GM12878 (cell line): ENCODE measurements around the gene FABP6. TPM values are rescaled to one million over a fixed set of nuclear protein-coding genes. Genes with fewer than 3 reads are reported as not detected.

Source experiments
- ATAC-seq: fragments of 200-7000 bp; cut with Tn5 transposase; 3 replicates; pipeline ENCODE4 v1.9.1; 2020; ENCODE audit warnings: mild to moderate bottlenecking, moderate library complexity
- BruUV-seq: library from RNA; stranded (reverse); fragments of 400-500 nt; replicated peaks from 2 replicates; lab custom pipeline; 2021; lab: Mats Ljungman, UMichigan
- CTCF ChIA-PET: fragments of 300-600 bp; sonication (Branson Sonifier 250); formaldehyde crosslinking; extraction: SDS; loops from one replicate; lab custom pipeline; 2021; ENCODE audit warnings: inconsistent platforms; lab: Yijun Ruan, JAX
- POLR2A ChIA-PET: fragments of 350-600 bp; formaldehyde crosslinking; extraction: SDS; loops from one replicate; lab custom pipeline; 2021; ENCODE audit warnings: inconsistent platforms; lab: Charles Lee
- RAD21 ChIA-PET: fragments of 300-600 bp; sonication (Branson Sonifier 250); formaldehyde crosslinking; loops from one replicate; lab custom pipeline; 2023; ENCODE audit warnings: antibody characterized with exemption; ENCODE audit not compliant: unreplicated experiment; lab: Charles Lee
- SMC1A ChIA-PET: fragments of 300-600 bp; sonication (Branson Sonifier 250); formaldehyde crosslinking; loops from one replicate; lab custom pipeline; 2023; ENCODE audit not compliant: unreplicated experiment, uncharacterized antibody; lab: Charles Lee
- DNase-seq: peaks from one replicate; pipeline ENCODE4 v3.0.0-alpha.2; 2011; ENCODE audit warnings: low read depth, low spot score
- FAIRE-seq: peaks from 3 replicates; lab custom pipeline; 2011; peaks lifted over from hg19 to GRCh38; lab: Jason Lieb, UNC
- H2AFZ ChIP-seq: 2 replicates; pipeline ENCODE4 v1.6.0; 2011; ENCODE audit warnings: low read depth, low read length, control low read depth; ENCODE audit not compliant: control insufficient read depth
- H3K27ac ChIP-seq: 2 replicates; pipeline ENCODE4 v1.5.1; 2011; ENCODE audit warnings: control low read depth; ENCODE audit not compliant: control insufficient read depth, insufficient read depth
- H3K27me3 ChIP-seq, 2 experiments: replicated peaks in 1 of 2; 2 replicates each; pipeline versions ENCODE4 v1.6.0 to v1.6.1; 2011; ENCODE audit warnings: low read length in 1 of 2; ENCODE audit not compliant: control insufficient read depth in 2 of 2, insufficient read depth in 2 of 2
- H3K36me3 ChIP-seq, 2 experiments: 2 replicates each; pipeline ENCODE4 v1.5.1; 2011; ENCODE audit warnings: low read length in 1 of 2; ENCODE audit not compliant: control insufficient read depth in 2 of 2, insufficient read depth in 2 of 2
- H3K4me1 ChIP-seq: 2 replicates; pipeline ENCODE4 v1.6.1; 2011; ENCODE audit warnings: mild to moderate bottlenecking, low read length, moderate library complexity, mixed read lengths; ENCODE audit not compliant: control insufficient read depth, insufficient read depth
- H3K4me2 ChIP-seq: 2 replicates; pipeline ENCODE4 v1.6.0; 2011; ENCODE audit warnings: control low read depth; ENCODE audit not compliant: control insufficient read depth, insufficient read depth
- H3K4me3 ChIP-seq: fragments of 200-600 bp; sonication (generic); 2 replicates; pipeline ENCODE4 v1.5.1; 2016
- H3K79me2 ChIP-seq: 2 replicates; pipeline ENCODE4 v1.6.0; 2011; ENCODE audit warnings: low read length; ENCODE audit not compliant: control insufficient read depth, insufficient read depth
- H3K9ac ChIP-seq: 2 replicates; pipeline ENCODE4 v1.8.0; 2011; ENCODE audit warnings: low read length, control low read depth, mixed read lengths; ENCODE audit not compliant: control insufficient read depth, insufficient read depth
- H3K9me3 ChIP-seq: replicated peaks from 3 replicates; pipeline ENCODE4 v1.5.1; 2011; ENCODE audit warnings: mild to moderate bottlenecking, low read length; ENCODE audit not compliant: control insufficient read depth, insufficient read depth
- H4K20me1 ChIP-seq: 2 replicates; pipeline ENCODE4 v1.6.0; 2011; ENCODE audit not compliant: control insufficient read depth, insufficient read depth
- NR2F1 ChIP-seq: fragments of 450-650 bp; conservative IDR thresholded peaks from 2 replicates; pipeline ENCODE4 v1.6.1; 2017; ENCODE audit warnings: mild to moderate bottlenecking
- ZNF274 ChIP-seq: IDR thresholded peaks from one replicate; pipeline ENCODE4 v1.8.0; 2011; ENCODE audit not compliant: insufficient read length, insufficient read depth
- WGBS: methylation state at CpG from one replicate; pipeline ENCODE4 v1.1.6; 2016; ENCODE audit warnings: low lambda C conversion rate; ENCODE audit not compliant: insufficient replicate concordance, insufficient coverage; ENCODE audit errors: missing lambda C conversion rate; 5-methylcytosine and 5-hydroxymethylcytosine counted together
- in situ Hi-C: fragments of 300-500 bp; cut with MboI; formaldehyde crosslinking; loops from 9 replicates; pipeline ENCODE4 v1.14.3; 2018; ENCODE audit warnings: mixed read lengths
- intact Hi-C: fragments of 100-400 bp; cut with micrococcal nuclease; formaldehyde crosslinking; loops from one replicate; pipeline ENCODE4 v1.14.2; 2022; ENCODE audit not compliant: unreplicated experiment
- polyA plus RNA-seq, 11 experiments: library from polyadenylated mRNA; depleted of rRNA in 4 of 11; unstranded in 6 of 11; stranded (reverse) in 5 of 11; fragments of >200 nt; fragmentation: Nextera tagmentation in 4 of 11; fragmentation: Illumina TruSeq in 1 of 11; extraction: Ambion mirVana in 4 of 11; extraction: Trizol in 1 of 11; gene quantifications; 1 replicate in 1 of 11; 2 replicates in 10 of 11; pipeline versions ENCODE4 v1.2.1 to v1.2.3, GENCODE V29; 2011 to 2016; ENCODE audit warnings: inconsistent platforms in 2 of 11, missing spikeins in 2 of 11, low read depth in 1 of 11
- total RNA-seq, 4 experiments: library from RNA; depleted of rRNA in 3 of 4; stranded (reverse); fragments of >200 nt in 3 of 4; fragmentation: Illumina TruSeq in 1 of 4; extraction: Trizol in 1 of 4; gene quantifications; 2 replicates each; pipeline versions ENCODE4 v1.2.1 to v1.2.3, GENCODE V29; 2013 to 2021

The FABP6 gene
- total and polyA plus RNA-seq, 10 of the 15 experiments (the other 5 are each of a cell fraction or from before 2014, with no cell fraction given): 0.66 to 8.1 (median 2.4) TPM

DNA sequence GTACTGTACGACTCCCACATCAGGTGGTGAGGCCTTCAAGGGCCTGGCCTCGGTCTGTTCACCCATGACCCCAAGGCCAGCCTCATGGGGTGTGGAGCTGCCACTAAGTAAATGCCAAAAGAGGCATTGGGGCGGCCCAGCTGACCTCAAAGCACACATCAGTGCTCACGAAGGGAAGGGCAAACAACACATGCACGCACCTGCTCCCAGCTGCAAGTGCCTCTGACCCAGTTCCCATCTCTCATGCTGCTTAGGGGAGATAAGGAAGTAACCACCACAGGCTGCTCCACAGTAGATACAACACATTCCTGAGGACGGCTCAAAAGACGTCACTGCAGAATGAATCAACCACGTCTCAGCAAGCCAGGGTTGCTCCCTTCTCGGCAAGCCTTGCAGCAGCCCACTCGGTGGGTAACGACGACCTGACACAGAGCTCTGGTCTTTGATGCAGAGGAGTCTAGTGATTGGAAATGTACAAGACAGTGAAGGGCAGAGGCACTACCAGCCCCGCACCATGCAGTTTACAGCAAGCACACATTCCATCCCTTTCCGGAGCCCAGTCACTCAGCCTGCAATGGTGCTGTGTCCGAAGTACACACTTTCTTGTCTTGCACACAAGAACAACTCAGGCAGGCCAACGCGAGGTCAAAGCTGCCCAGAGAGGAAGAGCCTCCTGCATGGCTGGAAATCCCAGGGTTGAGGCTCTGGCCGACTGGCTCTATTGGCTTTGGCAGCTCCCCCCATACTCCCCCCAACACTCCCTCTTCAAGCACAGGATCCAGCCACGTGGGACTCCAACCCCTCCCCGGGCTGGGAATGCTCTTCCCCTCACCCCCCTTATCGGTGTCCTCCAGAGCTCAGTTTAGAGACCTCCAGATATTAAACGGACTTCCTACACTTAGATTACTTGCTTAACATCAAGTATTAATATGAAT is 31.8 kb downstream of the FABP6 start:
- Histone ChIP-seq H2AFZ (peak overlapping the region; percentile 69), H3K9me3 (no peaks in the 10 kb centered on the region), H3K4me3 (no peak overlapping the region), H3K9ac (no peak overlapping the region), H3K27ac (no peak overlapping the region), H3K79me2 (no peaks in the 10 kb centered on the region), H3K36me3 (no peaks in the 10 kb centered on the region), H3K4me2 (0 out of 2 replicates have a peak overlapping the region, but pooled peaks have one; percentile 38), H3K4me1 (peaks cover 9% of the 10 kb centered on the region), H4K20me1 (no peaks in the 10 kb centered on the region), H3K27me3 (no peaks in the 10 kb centered on the region; a peak in 1 of 4 replicates)
- in situ Hi-C loops (no loop called here), intact Hi-C loops (no loop called here)
- WGBS: 28% methylated on average over 22 of the region's 22 CpGs
- ChIA-PET POLR2A (interaction anchor here (0.5 kb wide), 1 partner anchor 17 kb away, joined by 4 read pairs; no protein-coding TSS in a partner anchor), CTCF (interaction anchor here (0.5 to 2.0 kb wide), 2 partner anchors 84 to 114 kb away, joined by 3 to 6 read pairs; no protein-coding TSS in a partner anchor), SMC1A (interaction anchor here (1.0 kb wide), 1 partner anchor 36 kb away, joined by 3 read pairs; no protein-coding TSS in a partner anchor), RAD21 (interaction anchor here (0.7 kb wide), 1 partner anchor 11 kb away, joined by 3 read pairs; no protein-coding TSS in a partner anchor)
- 0 out of 2 replicates have a peak, but pooled peaks have one; percentile 15 for TF ChIP-seq NR2F1
- TF ChIP-seq ZNF274: no peak
- BruUV-seq: no TSS peak
- FAIRE-seq: no peak
- peak; percentile 48 for ATAC-seq
- DNase-seq: no peak
